ENCODE data around the gene HOXA13. TPM values are rescaled to one million over a fixed set of nuclear protein-coding genes. Genes with fewer than 3 reads are reported as not detected.

The HOXA13 gene
- total RNA-seq, 1 donor = 8.0 TPM

DNA sequence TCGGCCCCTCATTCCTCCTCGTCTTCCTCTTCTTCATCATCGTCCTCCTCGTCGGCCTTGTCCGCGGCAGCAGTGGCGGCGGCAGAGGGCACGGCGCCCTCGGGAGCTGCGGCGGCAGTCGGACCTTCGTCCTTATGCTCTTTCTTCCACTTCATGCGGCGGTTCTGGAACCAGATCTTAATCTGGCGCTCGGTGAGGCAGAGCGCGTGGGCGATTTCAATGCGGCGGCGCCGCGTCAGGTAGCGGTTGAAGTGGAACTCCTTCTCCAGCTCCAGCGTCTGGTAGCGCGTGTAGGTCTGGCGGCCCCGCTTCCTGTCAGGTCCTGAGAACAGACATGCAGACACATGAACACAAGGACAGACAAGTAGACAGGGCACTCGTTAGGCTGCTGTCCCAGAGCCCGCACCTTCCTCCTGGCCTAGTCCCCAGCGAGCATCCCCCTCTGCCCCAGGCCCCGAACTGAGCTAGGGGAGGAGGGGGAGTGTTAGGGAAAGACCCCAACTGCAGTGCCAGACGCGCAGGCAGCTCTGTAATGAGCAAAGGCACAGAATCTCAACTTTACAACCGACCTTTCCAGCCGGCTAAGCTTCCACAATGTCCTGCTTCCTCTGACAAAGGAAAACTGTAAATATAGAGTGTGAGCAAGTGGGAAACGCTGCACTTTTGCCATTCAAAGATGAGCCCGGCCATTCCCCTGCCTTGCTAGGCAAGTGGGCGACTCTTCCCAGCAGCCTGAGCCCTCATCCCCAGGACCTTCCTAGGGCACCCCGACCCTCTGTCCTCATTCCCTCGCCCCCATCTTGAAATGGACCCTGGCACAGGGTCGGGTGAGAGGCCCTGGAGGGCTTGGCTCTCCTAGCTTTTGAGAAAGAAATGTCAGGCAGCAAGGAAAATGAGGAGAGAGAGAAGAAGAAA is 44.7 kb downstream of the HOXA13 start:
- peak overlapping the region; percentile 74 for H3K27ac ChIP-seq (ENCODE audit: low read depth, low read length)
- H3K4me3 ChIP-seq (ENCODE audit: insufficient read depth, low read length) = peak overlapping the region; percentile 90
- H3K4me1 ChIP-seq (ENCODE audit: insufficient read depth, low read length) = peaks cover 28% of the 10 kb centered on the region
- peaks cover 6% of the 10 kb centered on the region for H4K20me1 ChIP-seq (ENCODE audit: insufficient read depth, low read length)
- H3K79me2 ChIP-seq (ENCODE audit: insufficient read depth, low read length) = peaks cover 59% of the 10 kb centered on the region
- H3K4me2 ChIP-seq (ENCODE audit: insufficient read depth, low read length) = peak overlapping the region; percentile 97
- TF ChIP-seq, protein P1, sequence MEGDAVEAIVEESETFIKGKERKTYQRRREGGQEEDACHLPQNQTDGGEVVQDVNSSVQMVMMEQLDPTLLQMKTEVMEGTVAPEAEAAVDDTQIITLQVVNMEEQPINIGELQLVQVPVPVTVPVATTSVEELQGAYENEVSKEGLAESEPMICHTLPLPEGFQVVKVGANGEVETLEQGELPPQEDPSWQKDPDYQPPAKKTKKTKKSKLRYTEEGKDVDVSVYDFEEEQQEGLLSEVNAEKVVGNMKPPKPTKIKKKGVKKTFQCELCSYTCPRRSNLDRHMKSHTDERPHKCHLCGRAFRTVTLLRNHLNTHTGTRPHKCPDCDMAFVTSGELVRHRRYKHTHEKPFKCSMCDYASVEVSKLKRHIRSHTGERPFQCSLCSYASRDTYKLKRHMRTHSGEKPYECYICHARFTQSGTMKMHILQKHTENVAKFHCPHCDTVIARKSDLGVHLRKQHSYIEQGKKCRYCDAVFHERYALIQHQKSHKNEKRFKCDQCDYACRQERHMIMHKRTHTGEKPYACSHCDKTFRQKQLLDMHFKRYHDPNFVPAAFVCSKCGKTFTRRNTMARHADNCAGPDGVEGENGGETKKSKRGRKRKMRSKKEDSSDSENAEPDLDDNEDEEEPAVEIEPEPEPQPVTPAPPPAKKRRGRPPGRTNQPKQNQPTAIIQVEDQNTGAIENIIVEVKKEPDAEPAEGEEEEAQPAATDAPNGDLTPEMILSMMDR (IDR thresholded peaks at IDR 0.05; ENCODE audit: extremely low read depth, low read depth, low read length) = no peak
- H3K9me3 ChIP-seq (ENCODE audit: low read depth, low read length) = no peaks in the 10 kb centered on the region
- no peaks in the 10 kb centered on the region for H3K27me3 ChIP-seq (ENCODE audit: insufficient read depth, low read length)
- DNase-seq (ENCODE audit: insufficient read length, low spot score, missing footprints) = peak; percentile 82
- peak overlapping the region; percentile 97 for H2AFZ ChIP-seq (ENCODE audit: low read length)
- peaks cover 4% of the 10 kb centered on the region for H3K36me3 ChIP-seq (ENCODE audit: insufficient read depth, low read length)

DNA sequence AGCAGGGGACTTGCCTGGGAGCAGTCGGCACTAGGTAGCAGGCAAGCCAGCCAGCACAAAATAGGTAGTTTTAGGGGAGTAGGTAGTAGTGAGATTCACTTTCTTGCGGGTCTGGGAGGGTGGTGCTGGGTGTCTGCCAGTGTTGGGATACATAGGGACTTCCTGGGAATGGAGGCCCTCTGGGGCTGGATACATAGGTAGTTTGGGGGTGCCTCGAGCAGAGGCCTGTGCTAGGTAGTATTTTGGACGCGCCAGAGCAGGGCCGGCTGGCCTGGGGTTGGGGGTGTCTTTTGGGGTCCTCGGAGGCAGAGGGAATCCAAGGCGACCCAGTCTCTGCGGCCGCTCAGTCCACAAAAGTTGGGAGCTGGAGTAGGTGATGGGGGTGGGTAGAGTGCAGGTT is 45.5 kb downstream of the HOXA13 start:
- Histone ChIP-seq H3K27me3 (ENCODE audit: insufficient read depth, low read length) (no peaks in the 10 kb centered on the region), H3K4me1 (ENCODE audit: insufficient read depth, low read length) (peaks cover 36% of the 10 kb centered on the region), H2AFZ (ENCODE audit: low read length) (no peak overlapping the region), H3K27ac (ENCODE audit: low read depth, low read length) (no peak overlapping the region), H4K20me1 (ENCODE audit: insufficient read depth, low read length) (peaks cover 9% of the 10 kb centered on the region), H3K36me3 (ENCODE audit: insufficient read depth, low read length) (peaks cover 4% of the 10 kb centered on the region), H3K4me3 (ENCODE audit: insufficient read depth, low read length) (no peak overlapping the region), H3K79me2 (ENCODE audit: insufficient read depth, low read length) (peaks cover 64% of the 10 kb centered on the region), H3K9me3 (ENCODE audit: low read depth, low read length) (no peaks in the 10 kb centered on the region), H3K4me2 (ENCODE audit: insufficient read depth, low read length) (no peak overlapping the region)
- TF ChIP-seq, protein P1 (IDR thresholded peaks at IDR 0.05; ENCODE audit: extremely low read depth, low read depth, low read length) = no peak
- peak; percentile 8 for DNase-seq (ENCODE audit: insufficient read length, low spot score, missing footprints)

DNA sequence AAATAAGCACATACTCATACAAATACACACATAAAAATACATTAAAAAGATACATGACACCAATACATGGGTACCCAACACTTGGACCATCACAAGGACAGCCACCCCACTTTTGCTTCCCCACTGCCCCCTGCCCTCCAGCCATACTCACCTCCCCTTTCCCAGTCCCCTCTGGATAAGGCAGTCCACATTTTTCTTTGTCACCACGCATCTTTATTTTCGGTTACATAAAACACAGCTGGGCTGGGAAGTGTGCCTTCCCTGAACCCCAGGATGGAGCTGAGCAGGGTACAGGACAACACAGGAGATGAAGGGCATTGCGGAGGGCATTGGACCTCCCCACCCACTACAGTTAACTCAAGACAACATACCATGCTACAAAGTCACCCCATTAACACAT is 46.4 kb downstream of the HOXA13 start:
- no peak overlapping the region for H2AFZ ChIP-seq (ENCODE audit: low read length)
- peak; percentile 43 for DNase-seq (ENCODE audit: insufficient read length, low spot score, missing footprints)
- H3K27me3 ChIP-seq (ENCODE audit: insufficient read depth, low read length) = no peaks in the 10 kb centered on the region
- H3K4me3 ChIP-seq (ENCODE audit: insufficient read depth, low read length) = peak overlapping the region; percentile 93
- H3K36me3 ChIP-seq (ENCODE audit: insufficient read depth, low read length) = peaks cover 4% of the 10 kb centered on the region
- H3K79me2 ChIP-seq (ENCODE audit: insufficient read depth, low read length) = peaks cover 72% of the 10 kb centered on the region
- H4K20me1 ChIP-seq (ENCODE audit: insufficient read depth, low read length) = peaks cover 9% of the 10 kb centered on the region
- H3K4me1 ChIP-seq (ENCODE audit: insufficient read depth, low read length) = peaks cover 44% of the 10 kb centered on the region
- H3K27ac ChIP-seq (ENCODE audit: low read depth, low read length) = peak overlapping the region; percentile 88
- peak overlapping the region; percentile 99 for H3K4me2 ChIP-seq (ENCODE audit: insufficient read depth, low read length)
- TF ChIP-seq, protein P1 (IDR thresholded peaks at IDR 0.05; ENCODE audit: extremely low read depth, low read depth, low read length) = no peak
- no peaks in the 10 kb centered on the region for H3K9me3 ChIP-seq (ENCODE audit: low read depth, low read length)

DNA sequence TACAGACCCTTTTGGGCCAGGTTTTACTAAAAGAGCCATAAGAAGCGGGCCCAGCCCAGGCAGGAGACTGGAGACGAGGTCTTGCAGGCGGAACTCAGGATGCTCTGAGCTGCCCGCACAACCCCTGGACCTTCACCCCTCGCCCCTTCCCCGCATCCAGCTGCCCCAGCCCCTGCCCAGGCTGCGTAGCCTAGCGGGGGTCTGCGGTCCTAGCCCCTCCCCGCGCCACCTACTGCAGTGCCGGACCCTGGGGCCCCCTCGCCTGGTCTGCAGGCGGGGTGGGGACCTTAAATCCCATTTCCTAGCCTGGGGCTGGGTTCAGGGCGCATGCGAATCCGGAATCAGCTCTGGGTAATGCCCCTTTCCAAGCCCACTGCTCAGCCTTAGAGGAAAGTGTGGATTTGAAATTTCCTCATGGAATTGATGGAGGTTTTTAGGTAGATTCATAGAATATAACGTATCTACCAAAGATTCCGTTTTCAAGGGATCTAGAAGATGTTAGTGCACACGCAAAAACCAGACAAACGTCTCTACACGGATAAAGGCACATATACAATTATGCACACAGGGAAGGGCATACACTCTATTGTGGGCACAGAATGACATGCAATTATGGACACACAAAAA is 47.0 kb downstream of the HOXA13 start:
- H3K27ac ChIP-seq (ENCODE audit: low read depth, low read length) = peak overlapping the region; percentile 88
- peaks cover 78% of the 10 kb centered on the region for H3K79me2 ChIP-seq (ENCODE audit: insufficient read depth, low read length)
- H3K9me3 ChIP-seq (ENCODE audit: low read depth, low read length) = no peaks in the 10 kb centered on the region
- peak; percentile 91 for DNase-seq (ENCODE audit: insufficient read length, low spot score, missing footprints)
- H2AFZ ChIP-seq (ENCODE audit: low read length) = peak overlapping the region; percentile 95
- peaks cover 9% of the 10 kb centered on the region for H4K20me1 ChIP-seq (ENCODE audit: insufficient read depth, low read length)
- peaks cover 49% of the 10 kb centered on the region for H3K4me1 ChIP-seq (ENCODE audit: insufficient read depth, low read length)
- H3K36me3 ChIP-seq (ENCODE audit: insufficient read depth, low read length) = peaks cover 4% of the 10 kb centered on the region
- peak overlapping the region; percentile 93 for H3K4me3 ChIP-seq (ENCODE audit: insufficient read depth, low read length)
- H3K27me3 ChIP-seq (ENCODE audit: insufficient read depth, low read length) = no peaks in the 10 kb centered on the region
- TF ChIP-seq, protein P1 (IDR thresholded peaks at IDR 0.05; ENCODE audit: extremely low read depth, low read depth, low read length) = no peak
- H3K4me2 ChIP-seq (ENCODE audit: insufficient read depth, low read length) = peak overlapping the region; percentile 99

All from osteoblast (primary cell).